ENCODE data around the gene C3. TPM values are rescaled to one million over a fixed set of nuclear protein-coding genes. Genes with fewer than 3 reads are reported as not detected.

The C3 gene
- total and polyA plus RNA-seq, 2 of the 13 experiments (the other 11 are each of a cell fraction or from before 2014, with no cell fraction given): 1,455 to 6,272 TPM

DNA sequence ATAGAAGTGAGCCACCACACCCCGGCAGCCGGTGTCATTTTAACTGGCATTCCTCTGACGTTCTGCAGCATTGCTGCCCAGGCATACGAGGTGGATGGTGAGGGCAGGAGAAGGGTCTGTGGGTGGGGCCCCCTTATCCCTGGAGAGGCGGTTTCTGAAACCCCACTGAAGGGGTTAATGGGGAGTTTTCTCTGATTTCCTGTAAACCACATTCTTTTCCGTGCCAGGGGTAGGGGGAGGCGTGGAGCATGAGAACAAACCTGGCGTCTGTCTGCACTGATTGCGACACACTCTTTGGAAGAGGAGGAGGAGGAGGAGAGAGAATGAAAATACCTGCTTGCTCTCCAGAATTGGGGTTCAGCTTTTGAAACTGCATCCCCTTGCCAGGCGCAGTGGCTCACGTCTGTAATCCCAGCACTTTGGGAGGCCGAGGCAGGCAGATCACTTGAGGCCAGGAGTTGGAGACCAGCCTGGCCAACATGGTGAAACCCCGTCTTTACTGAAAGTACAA lies 2.7 kb upstream of the C3 start (continued):
- TF ChIP-seq, protein P1, sequence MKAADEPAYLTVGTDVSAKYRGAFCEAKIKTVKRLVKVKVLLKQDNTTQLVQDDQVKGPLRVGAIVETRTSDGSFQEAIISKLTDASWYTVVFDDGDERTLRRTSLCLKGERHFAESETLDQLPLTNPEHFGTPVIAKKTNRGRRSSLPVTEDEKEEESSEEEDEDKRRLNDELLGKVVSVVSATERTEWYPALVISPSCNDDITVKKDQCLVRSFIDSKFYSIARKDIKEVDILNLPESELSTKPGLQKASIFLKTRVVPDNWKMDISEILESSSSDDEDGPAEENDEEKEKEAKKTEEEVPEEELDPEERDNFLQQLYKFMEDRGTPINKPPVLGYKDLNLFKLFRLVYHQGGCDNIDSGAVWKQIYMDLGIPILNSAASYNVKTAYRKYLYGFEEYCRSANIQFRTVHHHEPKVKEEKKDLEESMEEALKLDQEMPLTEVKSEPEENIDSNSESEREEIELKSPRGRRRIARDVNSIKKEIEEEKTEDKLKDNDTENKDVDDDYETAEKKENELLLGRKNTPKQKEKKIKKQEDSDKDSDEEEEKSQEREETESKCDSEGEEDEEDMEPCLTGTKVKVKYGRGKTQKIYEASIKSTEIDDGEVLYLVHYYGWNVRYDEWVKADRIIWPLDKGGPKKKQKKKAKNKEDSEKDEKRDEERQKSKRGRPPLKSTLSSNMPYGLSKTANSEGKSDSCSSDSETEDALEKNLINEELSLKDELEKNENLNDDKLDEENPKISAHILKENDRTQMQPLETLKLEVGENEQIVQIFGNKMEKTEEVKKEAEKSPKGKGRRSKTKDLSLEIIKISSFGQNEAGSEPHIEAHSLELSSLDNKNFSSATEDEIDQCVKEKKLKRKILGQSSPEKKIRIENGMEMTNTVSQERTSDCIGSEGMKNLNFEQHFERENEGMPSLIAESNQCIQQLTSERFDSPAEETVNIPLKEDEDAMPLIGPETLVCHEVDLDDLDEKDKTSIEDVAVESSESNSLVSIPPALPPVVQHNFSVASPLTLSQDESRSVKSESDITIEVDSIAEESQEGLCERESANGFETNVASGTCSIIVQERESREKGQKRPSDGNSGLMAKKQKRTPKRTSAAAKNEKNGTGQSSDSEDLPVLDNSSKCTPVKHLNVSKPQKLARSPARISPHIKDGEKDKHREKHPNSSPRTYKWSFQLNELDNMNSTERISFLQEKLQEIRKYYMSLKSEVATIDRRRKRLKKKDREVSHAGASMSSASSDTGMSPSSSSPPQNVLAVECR (CRISPR knock-in tag; IDR thresholded peaks at IDR 0.05; ENCODE audit: borderline replicate concordance): peak; percentile 63; the same call in 1 of the 2 replicates
- no peak for TF ChIP-seq MBD4 (IDR thresholded peaks at IDR 0.05; ENCODE audit: borderline replicate concordance, low read length)
- TF ChIP-seq, protein P2, sequence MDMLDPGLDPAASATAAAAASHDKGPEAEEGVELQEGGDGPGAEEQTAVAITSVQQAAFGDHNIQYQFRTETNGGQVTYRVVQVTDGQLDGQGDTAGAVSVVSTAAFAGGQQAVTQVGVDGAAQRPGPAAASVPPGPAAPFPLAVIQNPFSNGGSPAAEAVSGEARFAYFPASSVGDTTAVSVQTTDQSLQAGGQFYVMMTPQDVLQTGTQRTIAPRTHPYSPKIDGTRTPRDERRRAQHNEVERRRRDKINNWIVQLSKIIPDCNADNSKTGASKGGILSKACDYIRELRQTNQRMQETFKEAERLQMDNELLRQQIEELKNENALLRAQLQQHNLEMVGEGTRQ (IDR thresholded peaks at IDR 0.05; ENCODE audit: low read depth, low read length): no peak
- TF ChIP-seq, protein P2 (CRISPR knock-in tag; IDR thresholded peaks at IDR 0.05; ENCODE audit: borderline replicate concordance): no peak
- TF ChIP-seq ZNF629 (CRISPR knock-in tag; conservative IDR thresholded peaks at IDR 0.05): no peak
- no peak for TF ChIP-seq SNAPC2 (CRISPR knock-in tag; IDR thresholded peaks at IDR 0.05)
- TF ChIP-seq RFX5 (IDR thresholded peaks at IDR 0.05; ENCODE audit: low read depth, low read length): no peak
- no peak for TF ChIP-seq CC2D1A (CRISPR knock-in tag; IDR thresholded peaks at IDR 0.05)
- TF ChIP-seq ZNF572 (CRISPR knock-in tag; IDR thresholded peaks at IDR 0.05): no peak
- TF ChIP-seq, protein P3, sequence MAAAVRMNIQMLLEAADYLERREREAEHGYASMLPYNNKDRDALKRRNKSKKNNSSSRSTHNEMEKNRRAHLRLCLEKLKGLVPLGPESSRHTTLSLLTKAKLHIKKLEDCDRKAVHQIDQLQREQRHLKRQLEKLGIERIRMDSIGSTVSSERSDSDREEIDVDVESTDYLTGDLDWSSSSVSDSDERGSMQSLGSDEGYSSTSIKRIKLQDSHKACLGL (CRISPR knock-in tag; IDR thresholded peaks at IDR 0.05): no peak
- TF ChIP-seq RBAK (CRISPR knock-in tag; IDR thresholded peaks at IDR 0.05): no peak
- TF ChIP-seq BRD4 (CRISPR knock-in tag; IDR thresholded peaks at IDR 0.05): no peak
- TF ChIP-seq, protein P4, sequence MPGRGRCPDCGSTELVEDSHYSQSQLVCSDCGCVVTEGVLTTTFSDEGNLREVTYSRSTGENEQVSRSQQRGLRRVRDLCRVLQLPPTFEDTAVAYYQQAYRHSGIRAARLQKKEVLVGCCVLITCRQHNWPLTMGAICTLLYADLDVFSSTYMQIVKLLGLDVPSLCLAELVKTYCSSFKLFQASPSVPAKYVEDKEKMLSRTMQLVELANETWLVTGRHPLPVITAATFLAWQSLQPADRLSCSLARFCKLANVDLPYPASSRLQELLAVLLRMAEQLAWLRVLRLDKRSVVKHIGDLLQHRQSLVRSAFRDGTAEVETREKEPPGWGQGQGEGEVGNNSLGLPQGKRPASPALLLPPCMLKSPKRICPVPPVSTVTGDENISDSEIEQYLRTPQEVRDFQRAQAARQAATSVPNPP (CRISPR knock-in tag; IDR thresholded peaks at IDR 0.05): no peak
- TF ChIP-seq IKZF4 (CRISPR knock-in tag; IDR thresholded peaks at IDR 0.05; ENCODE audit: borderline replicate concordance, low read depth, not compliant biosample characterization): no peak
- peak; percentile 83 for TF ChIP-seq FOXO1 (CRISPR knock-in tag; IDR thresholded peaks at IDR 0.05)
- no peak for TF ChIP-seq MBNL3 (CRISPR knock-in tag; conservative IDR thresholded peaks at IDR 0.05)
- TF ChIP-seq, protein P5, sequence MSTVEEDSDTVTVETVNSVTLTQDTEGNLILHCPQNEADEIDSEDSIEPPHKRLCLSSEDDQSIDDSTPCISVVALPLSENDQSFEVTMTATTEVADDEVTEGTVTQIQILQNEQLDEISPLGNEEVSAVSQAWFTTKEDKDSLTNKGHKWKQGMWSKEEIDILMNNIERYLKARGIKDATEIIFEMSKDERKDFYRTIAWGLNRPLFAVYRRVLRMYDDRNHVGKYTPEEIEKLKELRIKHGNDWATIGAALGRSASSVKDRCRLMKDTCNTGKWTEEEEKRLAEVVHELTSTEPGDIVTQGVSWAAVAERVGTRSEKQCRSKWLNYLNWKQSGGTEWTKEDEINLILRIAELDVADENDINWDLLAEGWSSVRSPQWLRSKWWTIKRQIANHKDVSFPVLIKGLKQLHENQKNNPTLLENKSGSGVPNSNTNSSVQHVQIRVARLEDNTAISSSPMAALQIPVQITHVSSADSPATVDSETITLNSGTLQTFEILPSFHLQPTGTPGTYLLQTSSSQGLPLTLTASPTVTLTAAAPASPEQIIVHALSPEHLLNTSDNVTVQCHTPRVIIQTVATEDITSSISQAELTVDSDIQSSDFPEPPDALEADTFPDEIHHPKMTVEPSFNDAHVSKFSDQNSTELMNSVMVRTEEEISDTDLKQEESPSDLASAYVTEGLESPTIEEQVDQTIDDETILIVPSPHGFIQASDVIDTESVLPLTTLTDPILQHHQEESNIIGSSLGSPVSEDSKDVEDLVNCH (CRISPR knock-in tag; IDR thresholded peaks at IDR 0.05): no peak
- no peak for TF ChIP-seq FOXC1 (CRISPR knock-in tag; IDR thresholded peaks at IDR 0.05; ENCODE audit: borderline replicate concordance)
- TF ChIP-seq HNRNPH1 (optimal IDR thresholded peaks at IDR 0.05; ENCODE audit: low read depth, low read length): no peak
- 0 out of 2 replicates have a peak, but pooled peaks have one; percentile 65 for TF ChIP-seq ZNF230 (CRISPR knock-in tag; IDR thresholded peaks at IDR 0.05)
- no peak for TF ChIP-seq SMARCC2 (IDR thresholded peaks at IDR 0.05)
